ENCODE measurements around the gene WDR73.

Gene WDR73

DNA sequence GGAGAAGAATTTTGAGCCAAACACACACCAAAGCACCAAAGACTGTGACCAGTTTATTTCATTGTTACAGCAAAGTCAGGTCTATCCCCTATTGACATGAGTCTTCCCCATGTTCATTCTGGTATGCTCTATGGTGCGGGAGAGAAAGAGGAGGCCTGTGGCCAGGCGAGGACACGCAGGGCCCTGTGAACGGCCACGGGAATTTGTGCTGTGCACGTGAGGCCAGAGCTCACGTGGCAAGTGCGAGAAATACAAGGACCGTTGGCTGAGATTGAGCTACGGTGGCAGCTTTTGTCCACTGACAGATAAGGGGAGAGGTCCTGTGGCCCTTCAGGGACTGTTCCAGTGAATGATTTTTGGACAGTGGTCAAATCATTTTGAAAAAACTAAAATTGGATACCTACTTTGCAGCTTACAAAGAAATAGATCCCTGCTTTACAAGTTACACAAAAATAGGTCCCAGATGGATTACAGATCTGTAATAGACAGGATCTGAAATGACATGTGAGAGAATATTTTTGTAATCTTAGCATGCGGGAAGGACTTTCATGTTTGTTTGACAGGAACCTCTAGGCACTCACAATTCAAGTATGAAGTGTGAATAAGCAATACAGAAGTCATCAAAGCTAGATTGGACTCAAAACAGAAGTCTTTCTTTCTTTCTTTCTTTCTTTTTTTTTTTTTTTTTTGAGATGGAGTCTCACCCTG is 44.1 kb downstream of the WDR73 start:
- no peak for DNase-seq

DNA sequence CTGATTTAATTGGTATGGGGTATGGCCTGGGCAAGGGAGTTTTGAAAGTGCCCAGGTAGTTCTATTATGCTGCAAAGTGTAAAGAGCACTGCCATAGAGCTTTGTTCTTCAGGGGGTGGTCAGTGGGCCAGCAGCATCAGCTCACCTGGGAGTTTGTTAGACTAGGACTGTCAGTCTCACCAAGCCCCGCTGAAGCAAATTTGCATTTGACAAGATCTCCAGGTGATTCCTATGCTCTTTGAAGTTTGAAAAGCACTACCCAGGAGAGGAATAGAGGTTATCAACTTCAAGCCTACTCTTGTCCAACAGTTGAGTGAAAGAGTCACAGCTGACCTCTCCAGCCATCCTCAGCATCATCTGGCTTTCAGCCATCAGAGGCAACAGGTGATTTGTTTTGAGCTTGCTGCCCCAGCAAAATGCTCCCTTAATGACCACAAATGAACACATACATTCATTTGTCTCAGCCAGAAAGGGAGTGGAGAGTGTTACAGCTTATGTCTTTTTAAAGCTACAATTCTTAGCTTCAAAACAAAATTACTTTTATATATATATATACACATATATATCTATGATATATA is 45.3 kb downstream of the WDR73 start:
- DNase-seq = no peak

DNA sequence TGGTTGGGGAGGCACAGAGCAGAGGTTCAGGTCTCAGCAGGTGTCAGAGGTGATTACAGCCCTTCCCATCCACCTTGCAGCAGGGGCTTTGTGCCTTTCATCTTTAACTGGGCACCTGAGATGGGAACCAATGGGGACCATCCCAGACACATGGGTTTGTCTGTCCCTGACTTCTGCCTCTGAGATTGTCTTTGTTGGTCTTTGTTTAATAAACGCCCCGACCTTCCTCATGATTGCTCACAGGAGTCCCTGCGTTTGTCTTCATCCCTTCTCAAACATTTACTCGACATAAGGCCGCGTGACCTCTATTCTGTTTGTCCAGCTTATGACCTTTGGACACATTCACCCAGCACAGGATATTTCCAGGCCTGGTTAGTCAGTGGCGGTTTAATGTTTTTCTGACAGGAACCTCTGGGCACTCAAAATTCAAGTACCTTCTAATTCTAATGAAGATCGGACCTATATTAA is 47.4 kb downstream of the WDR73 start:
- no peak for DNase-seq

DNA sequence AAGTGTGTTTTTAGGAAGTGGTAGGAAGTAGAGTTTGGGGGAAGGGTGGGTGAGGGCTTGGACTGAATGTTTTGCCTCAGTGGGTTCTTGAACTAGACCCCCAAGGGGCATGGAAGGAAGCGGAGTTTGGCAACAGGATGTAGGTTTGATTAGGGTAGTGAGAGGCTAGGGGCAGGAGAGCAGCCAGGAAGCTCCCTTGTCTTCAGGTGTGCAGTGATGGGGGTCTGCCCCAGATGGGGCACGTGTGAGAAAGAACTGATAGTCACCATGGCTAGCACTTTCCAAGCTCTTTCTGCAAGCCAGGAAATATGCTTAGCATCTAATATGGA is 48.6 kb downstream of the WDR73 start:
- no peak for DNase-seq

DNA sequence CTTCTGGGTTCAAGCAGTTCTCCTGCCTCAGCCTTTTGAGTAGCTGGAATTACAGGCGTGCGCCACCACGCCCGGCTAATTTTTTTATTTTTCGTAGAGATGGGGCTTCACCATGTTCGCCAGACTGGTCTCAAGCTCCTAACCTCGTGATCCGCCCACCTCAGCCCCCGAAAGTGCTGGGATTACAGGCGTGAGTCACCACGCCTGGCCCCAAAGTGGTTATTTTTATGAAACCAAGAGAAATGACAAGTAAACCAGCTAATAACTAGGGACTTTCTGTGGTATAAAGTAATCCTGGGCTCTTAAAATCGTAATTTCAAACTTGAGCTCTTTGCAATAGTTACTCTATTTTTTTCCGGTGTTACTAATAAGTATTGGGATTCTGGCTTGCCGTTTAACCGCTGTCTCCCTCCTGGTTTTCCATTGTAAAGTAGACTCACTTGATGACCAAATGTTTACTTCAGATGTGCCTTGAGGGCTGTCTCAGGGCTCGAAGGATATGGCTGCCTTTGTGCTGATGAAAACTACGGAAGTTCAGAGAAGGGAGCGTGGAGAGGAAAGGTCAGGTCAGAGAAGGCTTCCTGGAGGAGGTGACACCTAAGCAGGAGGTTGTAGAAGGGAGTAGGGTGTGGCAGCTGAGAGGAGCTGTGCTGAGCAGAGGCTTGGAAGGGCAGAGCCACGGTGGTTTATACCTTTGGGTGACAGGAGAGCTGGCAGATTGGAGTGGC is 49.1 kb downstream of the WDR73 start:
- no peak for DNase-seq

DNA sequence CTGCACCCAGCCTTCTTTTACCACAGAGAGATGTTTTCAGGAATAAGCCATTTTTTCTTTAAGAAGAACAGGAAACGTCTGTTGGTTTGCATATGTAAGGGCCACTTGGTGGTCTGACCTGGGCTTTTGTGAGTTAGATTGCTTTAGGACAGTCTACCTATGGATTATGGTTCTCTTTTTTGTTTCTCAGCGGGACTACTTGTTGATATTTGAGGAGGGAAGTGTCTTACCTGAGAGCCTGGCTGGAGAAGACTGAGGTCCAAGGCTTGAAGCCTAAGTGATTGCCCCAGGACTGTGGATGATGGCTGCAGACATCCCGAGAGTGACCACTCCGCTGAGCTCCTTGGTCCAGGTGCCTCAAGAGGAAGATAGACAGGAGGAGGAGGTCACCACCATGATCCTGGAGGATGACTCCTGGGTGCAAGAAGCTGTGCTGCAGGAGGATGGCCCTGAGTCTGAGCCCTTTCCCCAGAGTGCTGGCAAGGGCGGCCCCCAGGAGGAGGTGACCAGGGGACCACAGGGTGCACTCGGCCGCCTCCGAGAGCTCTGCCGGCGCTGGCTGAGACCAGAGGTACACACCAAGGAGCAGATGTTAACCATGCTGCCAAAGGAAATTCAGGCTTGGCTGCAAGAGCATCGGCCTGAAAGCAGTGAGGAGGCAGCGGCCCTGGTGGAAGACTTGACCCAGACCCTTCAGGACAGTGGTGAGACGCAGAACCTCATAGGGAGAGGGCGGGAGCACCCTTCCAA is 50.3 kb downstream of the WDR73 start:
- DNase-seq = no peak

DNA sequence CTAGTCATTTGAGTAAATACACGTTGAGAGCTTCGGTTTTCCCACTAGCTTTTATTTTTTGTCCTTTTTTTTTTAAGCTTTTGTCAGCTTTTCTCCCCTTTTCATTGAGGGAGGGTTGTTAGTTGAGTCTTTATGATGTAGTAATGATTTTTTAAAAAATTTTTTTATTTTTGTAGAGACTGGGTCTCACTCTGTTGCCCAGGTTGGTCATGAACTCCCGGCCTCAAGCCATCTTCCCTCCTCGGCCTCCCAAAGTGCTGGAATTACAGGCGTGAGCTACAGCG is 52.6 kb downstream of the WDR73 start:
- no peak for DNase-seq

DNA sequence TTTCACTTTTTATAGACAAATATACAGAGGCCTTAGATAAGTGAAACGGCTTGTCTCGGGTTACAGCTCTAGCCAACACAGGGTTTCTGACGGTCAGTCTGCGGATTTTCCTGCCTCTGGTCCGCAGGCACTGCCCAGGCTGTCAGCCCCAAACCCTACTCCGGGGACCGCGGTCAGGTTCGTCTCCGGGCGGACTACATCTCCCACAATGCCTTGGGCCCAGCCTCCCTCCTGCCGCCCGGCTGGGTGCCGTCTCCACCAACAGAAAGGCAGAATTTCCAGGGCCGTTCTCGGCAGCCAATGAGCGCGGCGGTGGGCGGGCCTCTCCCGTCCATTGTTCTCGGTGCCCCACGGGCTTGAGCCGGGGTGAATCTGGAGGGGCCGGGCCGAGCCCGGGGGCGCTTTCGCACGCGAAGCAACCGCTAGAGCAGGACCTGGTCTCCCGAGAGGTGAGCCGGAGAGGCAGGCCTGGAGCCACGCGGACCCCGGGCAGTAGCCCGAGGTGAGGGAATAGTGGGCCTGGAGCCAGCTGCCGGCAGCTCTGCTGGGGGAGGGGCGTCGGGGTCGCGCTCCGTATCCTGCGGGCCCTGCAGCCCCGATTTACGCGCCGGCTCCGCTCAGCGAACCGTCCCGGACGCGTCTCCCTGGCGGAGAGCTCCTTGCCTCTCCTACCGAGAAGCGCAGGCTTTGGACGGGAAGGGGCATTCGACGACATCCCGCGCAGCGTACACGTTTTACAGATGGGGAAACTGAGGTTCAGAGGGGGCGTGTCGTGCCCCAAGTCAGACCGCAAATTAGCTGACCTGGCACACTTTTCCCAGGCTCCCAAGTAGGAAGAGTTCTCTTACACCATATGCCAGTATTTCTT is 53.2 kb downstream of the WDR73 start, which contains the start of gene ZSCAN2:
Gene ZSCAN2, plus strand, starts transcription at position 323 of the 868 bp plus-strand sequence. CDS start 2,919 bp downstream, outside the sequence.
- DNase-seq = peak; percentile 88

DNA sequence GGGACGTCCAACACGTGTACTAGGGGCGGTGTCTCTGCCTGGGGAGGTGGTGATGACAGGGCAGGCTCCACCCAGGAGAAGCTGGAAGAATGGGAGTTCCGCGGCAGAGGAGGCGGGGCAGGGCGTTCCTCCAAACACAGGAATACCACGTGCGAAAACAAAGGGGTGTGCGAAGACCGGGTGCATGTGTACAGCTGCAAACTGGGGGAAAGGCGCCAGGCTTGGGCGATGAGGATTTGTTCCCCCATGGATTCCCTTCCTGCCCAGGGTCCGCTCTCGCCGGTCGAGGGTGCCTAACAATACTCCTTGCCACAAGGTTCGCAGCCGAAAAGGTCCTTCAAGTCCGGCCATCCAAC is 53.8 kb downstream of the WDR73 start:
- DNase-seq = peak; percentile 36

DNA sequence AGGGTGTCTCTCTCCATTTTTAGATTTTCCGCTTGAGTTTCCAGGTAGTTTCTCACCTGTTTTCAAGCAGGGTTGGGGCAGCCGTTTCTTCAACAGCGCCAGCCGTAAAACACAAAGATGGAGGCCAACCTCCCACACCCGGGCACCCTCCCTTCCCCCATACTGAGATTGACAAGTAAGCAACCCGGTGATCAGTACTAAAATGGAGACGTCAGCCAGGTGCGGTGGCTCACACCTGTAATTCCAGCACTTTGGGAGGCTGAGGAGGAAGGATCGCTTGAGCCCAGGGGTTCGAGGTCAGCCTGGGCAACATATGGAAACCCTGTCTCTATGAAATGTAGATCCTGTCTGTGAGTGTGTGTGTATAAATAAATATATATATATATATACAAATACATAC is 54.2 kb downstream of the WDR73 start:
- DNase-seq = no peak

DNA sequence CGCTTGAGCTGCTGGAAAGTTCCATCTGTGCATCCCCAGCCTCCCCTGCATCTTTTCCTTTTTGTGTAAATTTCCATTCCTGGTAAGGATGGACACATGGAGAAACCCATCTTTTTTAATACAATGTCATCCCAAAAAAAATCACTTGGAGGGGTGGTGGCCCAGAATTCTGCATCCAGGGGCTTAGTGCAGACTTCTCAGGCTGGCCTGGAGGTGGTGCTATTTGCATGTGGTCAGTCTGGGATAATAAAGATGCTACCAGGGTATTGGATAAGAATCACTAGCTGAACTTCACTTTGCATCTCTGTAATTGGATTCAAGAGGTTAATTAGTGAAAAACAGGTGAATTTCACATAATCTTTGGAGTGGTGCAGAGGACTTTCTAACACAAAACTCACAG is 55.1 kb downstream of the WDR73 start:
- DNase-seq = no peak

DNA sequence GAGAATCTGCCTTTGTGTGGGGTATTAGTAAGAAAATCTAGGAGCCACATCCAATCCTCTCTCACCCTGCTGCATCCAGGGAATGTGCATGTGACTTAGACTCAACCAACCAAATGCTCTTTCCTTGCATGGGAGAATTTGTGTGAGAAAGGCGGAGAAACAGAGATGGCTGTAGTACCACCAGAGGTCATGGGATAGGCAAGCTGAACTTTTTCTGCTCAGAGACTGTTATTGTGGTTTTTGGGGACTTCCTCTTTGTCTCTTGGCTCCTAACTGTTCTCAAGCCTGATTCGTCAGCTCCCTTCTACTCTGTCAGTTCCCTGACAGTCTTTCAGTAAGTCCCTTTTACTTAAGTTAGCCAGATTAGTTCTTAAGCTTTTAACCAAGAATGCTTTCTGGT is 55.8 kb downstream of the WDR73 start:
- peak; percentile 3 for DNase-seq

DNA sequence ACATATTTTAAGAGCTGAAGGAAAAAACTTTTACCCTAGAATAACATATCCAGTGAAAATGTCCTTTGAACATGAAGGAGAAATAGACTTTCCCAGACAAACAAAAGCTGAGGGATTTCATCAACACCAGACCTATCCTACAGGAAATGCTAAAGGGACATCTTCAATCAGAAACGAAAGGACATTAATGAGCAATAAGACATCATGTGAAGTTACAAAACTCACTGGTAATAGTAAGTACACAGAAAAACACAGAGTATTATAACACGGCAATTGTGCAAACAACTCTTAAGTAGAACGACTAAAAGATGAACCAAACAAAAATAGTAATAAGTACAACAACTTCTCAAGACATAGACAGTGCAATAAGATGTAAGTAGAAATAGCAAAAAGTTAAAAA is 56.8 kb downstream of the WDR73 start:
- DNase-seq = no peak

DNA sequence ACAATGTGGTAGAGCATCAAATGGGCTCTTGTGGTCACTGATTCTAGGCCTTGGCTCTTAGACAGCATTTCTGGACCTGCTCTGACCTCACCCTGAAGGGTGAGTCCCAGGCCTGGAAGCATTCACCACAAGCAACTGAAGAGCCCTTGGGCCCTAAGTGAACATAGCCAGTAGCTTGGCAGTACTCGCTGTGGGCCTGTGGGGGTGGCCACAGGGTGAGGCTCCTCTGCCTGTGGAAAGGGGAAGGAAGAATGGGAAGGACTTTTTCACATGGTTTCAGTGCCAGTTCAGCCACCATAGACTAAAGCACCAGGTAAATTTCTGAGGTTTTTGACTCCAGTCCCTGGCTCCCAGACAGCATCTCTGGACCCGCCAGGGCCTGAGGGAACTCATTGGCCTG is 58.4 kb downstream of the WDR73 start:
- DNase-seq = no peak

DNA sequence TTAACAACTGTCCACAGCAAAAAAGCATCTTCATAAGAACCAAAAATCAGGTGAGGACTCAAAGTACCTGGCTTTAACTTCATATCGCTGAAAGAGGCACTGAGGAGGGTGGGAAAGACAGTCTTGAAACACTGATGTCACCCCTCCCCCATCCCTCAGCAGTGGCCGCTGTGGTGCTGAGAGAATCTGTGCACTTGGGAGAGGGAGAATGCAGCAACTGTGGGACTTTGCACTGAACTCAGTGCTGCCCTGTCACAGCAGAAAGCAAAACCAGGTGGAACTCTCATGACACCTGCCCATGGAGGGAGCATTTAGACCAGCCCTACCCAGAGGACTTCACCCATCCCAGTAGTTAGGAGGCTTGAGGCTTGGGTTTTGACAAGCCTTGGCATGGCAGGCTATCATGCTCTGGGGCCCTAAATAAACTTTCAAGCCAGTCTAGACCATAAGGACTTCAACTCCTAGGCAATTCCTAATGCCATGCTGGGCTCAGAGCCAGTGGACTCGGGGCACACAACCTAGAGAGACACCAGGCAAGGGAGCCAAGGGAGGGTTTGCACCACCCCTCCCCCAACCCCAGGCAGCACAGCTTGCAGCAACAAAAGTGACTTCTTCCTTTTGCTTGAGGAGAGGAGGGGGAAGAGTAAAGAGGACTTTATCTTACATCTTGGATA is 59.3 kb downstream of the WDR73 start:
- no peak for DNase-seq

DNA sequence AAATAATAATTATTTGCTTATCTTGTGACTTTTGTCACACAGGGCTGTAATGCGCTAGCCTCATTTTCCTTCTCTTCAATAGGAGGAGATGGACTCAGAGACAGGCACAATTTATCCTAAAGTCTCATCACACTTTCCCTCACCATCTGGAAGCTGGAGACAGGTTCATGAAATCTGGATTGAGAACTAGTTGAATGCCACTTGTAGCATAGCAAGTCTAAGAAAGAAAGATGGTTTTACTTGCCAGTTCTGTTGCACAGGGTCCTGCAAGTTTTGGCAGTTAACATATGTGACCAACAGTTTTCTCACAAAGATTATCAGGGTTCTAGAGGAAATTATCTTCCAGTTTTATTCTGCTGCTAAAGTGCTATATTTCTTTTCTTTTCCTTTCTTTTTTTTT is 62.3 kb downstream of the WDR73 start:
- no peak for DNase-seq

DNA sequence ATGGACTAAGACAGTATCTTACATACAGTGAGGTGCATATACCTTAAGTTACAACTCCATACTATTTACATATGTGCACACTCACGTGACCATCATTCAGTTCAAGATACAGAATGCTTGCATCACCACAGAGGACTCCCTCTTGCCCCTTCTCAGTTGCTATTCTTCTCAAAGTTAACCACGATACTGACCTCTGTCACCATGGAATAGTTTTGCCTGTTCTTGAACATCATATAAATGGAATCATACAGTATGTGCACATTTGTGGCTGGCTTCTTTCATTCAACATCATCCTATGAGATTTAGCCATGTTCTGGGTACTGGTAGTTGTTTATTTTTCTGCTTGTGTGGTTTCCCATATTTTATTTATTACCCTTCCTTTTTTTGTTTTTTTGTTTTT is 63.7 kb downstream of the WDR73 start:
- no peak for DNase-seq
